ENCODE measurements around the gene POLE. TPM values are rescaled to one million over a fixed set of nuclear protein-coding genes. Genes with fewer than 3 reads are reported as not detected.

POLE gene
- total and polyA plus RNA-seq, 2 of the 4 experiments (the other 2 are of a cell fraction), result 17.2 to 20.7 TPM

DNA sequence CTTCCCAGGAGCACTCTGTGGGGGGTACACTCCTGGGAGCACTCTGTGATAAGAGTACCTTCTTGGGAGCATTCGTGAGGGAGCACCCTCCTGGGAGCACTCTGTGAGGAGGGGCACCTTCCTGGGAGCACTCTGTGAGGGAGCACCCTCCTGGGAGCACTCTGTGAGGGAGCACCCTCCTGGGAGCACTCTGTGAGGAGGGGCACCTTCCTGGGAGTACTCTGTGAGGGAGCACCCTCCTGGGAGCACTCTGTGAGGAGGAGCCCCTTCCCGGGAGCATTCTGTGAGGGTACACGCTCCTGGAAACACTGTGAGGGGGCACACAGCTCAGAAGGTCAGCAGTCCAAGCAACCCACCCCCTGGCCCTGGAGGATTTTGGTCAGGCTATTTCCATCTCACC, 99.4 kb downstream of the POLE start:
- Histone ChIP-seq H3K9ac (ENCODE audit: low read depth, low read length) (no peak overlapping the region), H3K9me3 (ENCODE audit: control insufficient read depth, insufficient read depth, low read length) (peaks cover 5% of the 10 kb centered on the region; the same call in 1 of the 2 replicates), H3K36me3 (ENCODE audit: control insufficient read depth, insufficient read depth, low read length) (peaks cover 5% of the 10 kb centered on the region; the same call in 1 of the 2 replicates), H4K8ac (ENCODE audit: low read depth in 2 of 2, low read length in 2 of 2) (no peak overlapping the region), H2AFZ (replicated peaks; ENCODE audit: low read length, poor library complexity) (no peak overlapping the region), H3K4me2 (ENCODE audit: low read depth, low read length) (no peak overlapping the region), H3K23ac (ENCODE audit: low read depth, low read length) (no peak overlapping the region), H3K9me1 (ENCODE audit: insufficient read depth, low read length) (no peaks in the 10 kb centered on the region), H4K5ac (ENCODE audit: low read depth, low read length) (no peak overlapping the region), H2BK15ac (ENCODE audit: low read depth, low read length) (no peak overlapping the region), H3K18ac (ENCODE audit: low read depth, low read length) (no peak overlapping the region), H3K56ac (ENCODE audit: extremely low read depth, insufficient read depth, low read length) (no peak overlapping the region), H3K4me1 (ENCODE audit: control insufficient read depth, insufficient read depth, low read length) (no peaks in the 10 kb centered on the region), H3K14ac (replicated peaks; ENCODE audit: low read depth, low read length) (no peak overlapping the region), H3K4ac (ENCODE audit: low read depth, low read length) (no peak overlapping the region), H3K27ac (ENCODE audit: insufficient read depth, low read length) (no peak overlapping the region), H2AK5ac (ENCODE audit: low read depth, low read length) (no peak overlapping the region), H2BK5ac (ENCODE audit: low read depth, low read length, poor library complexity, severe bottlenecking) (no peak overlapping the region), H2BK120ac (ENCODE audit: low read depth, low read length) (no peak overlapping the region), H4K91ac (ENCODE audit: insufficient read depth, low read depth, low read length) (no peak overlapping the region), H4K20me1 (ENCODE audit: insufficient read depth, low read length) (no peaks in the 10 kb centered on the region), H3K4me3 (ENCODE audit: insufficient read depth, low read depth, low read length) (no peak overlapping the region), H3K27me3 (ENCODE audit: control insufficient read depth, insufficient read depth, low read length) (peaks cover 6% of the 10 kb centered on the region; the same call in 1 of the 2 replicates), H3K79me1 (ENCODE audit: low read depth in 1 of 2, low read length in 2 of 2) (no peaks in the 10 kb centered on the region), H2BK20ac (ENCODE audit: low read depth, low read length) (no peak overlapping the region), H2AK9ac (replicated peaks; ENCODE audit: low read depth, low read length, poor library complexity) (no peak overlapping the region)
- no peak for DNase-seq
- CTCF ChIA-PET, result no interaction called here
- WGBS, 2 experiments (ENCODE audit: extremely low coverage in 2 of 2, insufficient read length in 1 of 2), result no CpG with 5 or more reads among the region's 3 CpGs
- in situ Hi-C loops (cut with MboI; ENCODE audit: low sequenced_read_pairs) (no loop called here), intact Hi-C loops (cut with micrococcal nuclease) (no loop called here), dilution Hi-C loops (cut with HindIII; ENCODE audit: low sequenced_read_pairs, unreplicated experiment) (no loop called here)
- no peak for ATAC-seq (ENCODE audit: low read depth)
- no TSS peak for BruUV-seq (replicated peaks)
- POLR2A ChIA-PET (ENCODE audit: unreplicated experiment), result interaction anchor here (0.6 kb wide), 1 partner anchor 61 kb away, joined by 3 read pairs; no protein-coding TSS in a partner anchor
- TF ChIP-seq MXI1 (IDR thresholded peaks at IDR 0.05; ENCODE audit: borderline replicate concordance, low read depth, low read length), result no peak

Measured in IMR-90 (cell line).